A549 (cell line): Measurements from ENCODE around the gene SLC35B2. TPM values are rescaled to one million over a fixed set of nuclear protein-coding genes. Genes with fewer than 3 reads are reported as not detected.

Source experiments
- ATAC-seq, 2 experiments: fragments of 200-7000 bp in 1 of 2; fragments of >200 bp in 1 of 2; cut with Nextera tagmentation in 1 of 2; cut with Tn5 transposase in 1 of 2; 3 replicates each; pipeline versions ENCODE4 v1.8.0 to v1.9.1; 2018 to 2020; ENCODE audit warnings: mild to moderate bottlenecking in 1 of 2, moderate library complexity in 1 of 2
- CTCF ChIA-PET: fragments of 300-600 bp; sonication (Branson Sonifier 250); formaldehyde crosslinking; extraction: SDS; loops from one replicate; lab custom pipeline; 2021; ENCODE audit warnings: antibody characterized with exemption, inconsistent platforms; lab: Yijun Ruan, JAX
- POLR2A ChIA-PET: fragments of 350-600 bp; formaldehyde crosslinking; extraction: SDS; loops from one replicate; lab custom pipeline; 2021; ENCODE audit warnings: antibody characterized with exemption, inconsistent platforms; lab: Yijun Ruan, JAX
- DNase-seq, 2 experiments: peaks; one replicate each; pipeline versions ENCODE4 v3.0.0 to v3.0.0-alpha.2; 2011 to 2016; ENCODE audit warnings: low read depth in 1 of 2, low spot score in 1 of 2
- FAIRE-seq: peaks from 2 replicates; lab custom pipeline; 2011; peaks lifted over from hg19 to GRCh38; lab: Jason Lieb, UNC
- H3K27ac ChIP-seq, 2 experiments: fragments of >200 bp; sonication (Bioruptor Twin); formaldehyde crosslinking; 3 replicates each; pipeline ENCODE4 v1.5.1; 2016 to 2017
- H3K4me1 ChIP-seq: fragments of >200 bp; sonication (Bioruptor Twin); formaldehyde crosslinking; 3 replicates; pipeline ENCODE4 v1.6.1; 2016
- H3K4me2 ChIP-seq: fragments of >200 bp; sonication (Bioruptor Twin); formaldehyde crosslinking; 3 replicates; pipeline ENCODE4 v1.6.1; 2016
- H3K4me3 ChIP-seq: fragments of >200 bp; sonication (Bioruptor Twin); formaldehyde crosslinking; 3 replicates; pipeline ENCODE4 v1.5.1; 2016
- H3K9me3 ChIP-seq: fragments of >200 bp; sonication (Bioruptor Twin); formaldehyde crosslinking; 3 replicates; pipeline ENCODE4 v1.6.1; 2016
- CHD4 ChIP-seq: fragments of 200-600 bp; sonication (generic); IDR thresholded peaks from 2 replicates; pipeline ENCODE4 v1.6.1; 2016; ENCODE audit warnings: antibody characterized with exemption, mild to moderate bottlenecking, borderline replicate concordance
- ESRRA ChIP-seq: fragments of 150-350 bp; IDR thresholded peaks from 2 replicates; pipeline ENCODE4 v1.6.1; 2014; ENCODE audit warnings: mild to moderate bottlenecking, low read length, borderline replicate concordance
- HDAC2 ChIP-seq: fragments of 200-600 bp; sonication (generic); IDR thresholded peaks from 2 replicates; pipeline ENCODE4 v1.6.1; 2016
- HEYL ChIP-seq: fragments of 250-450 bp; sonication (Bioruptor Pico); IDR thresholded peaks from 2 replicates; pipeline ENCODE4 v1.8.0; 2021; ENCODE audit warnings: mild to moderate bottlenecking, moderate library complexity
- HOXA7 ChIP-seq: fragments of 250-450 bp; sonication (Bioruptor Pico); IDR thresholded peaks from 2 replicates; pipeline ENCODE4 v1.5.0; 2020; ENCODE audit warnings: mild to moderate bottlenecking, moderate library complexity
- NR3C1 ChIP-seq: fragments of >200 bp; sonication (Bioruptor Twin); formaldehyde crosslinking; IDR thresholded peaks from 3 replicates; pipeline ENCODE4 v1.6.1; 2017
- PHF8 ChIP-seq: fragments of 200-600 bp; sonication (generic); IDR thresholded peaks from 2 replicates; pipeline ENCODE4 v1.6.1; 2016; ENCODE audit warnings: low read depth, mild to moderate bottlenecking, antibody characterized with exemption, moderate library complexity, borderline replicate concordance
- POLR2A ChIP-seq: IDR thresholded peaks from 2 replicates; pipeline ENCODE4 v1.6.1; 2012; ENCODE audit warnings: mild to moderate bottlenecking, low read length
- RARB ChIP-seq: fragments of 250-450 bp; sonication (Bioruptor Pico); IDR thresholded peaks from 2 replicates; pipeline ENCODE4 v1.8.0; 2021; ENCODE audit warnings: mild to moderate bottlenecking, moderate library complexity
- RCOR1 ChIP-seq: fragments of 150-350 bp; IDR thresholded peaks from 2 replicates; pipeline ENCODE4 v1.6.1; 2014; ENCODE audit warnings: antibody characterized with exemption, low read length, low read depth
- RFX5 ChIP-seq: fragments of 450-650 bp; IDR thresholded peaks from 2 replicates; pipeline ENCODE4 v1.7.1; 2014; ENCODE audit warnings: antibody characterized with exemption, mild to moderate bottlenecking, moderate library complexity
- TP53 ChIP-seq: fragments of 250-450 bp; sonication (Bioruptor Pico); IDR thresholded peaks from 2 replicates; pipeline ENCODE4 v1.5.0; 2021; ENCODE audit warnings: mild to moderate bottlenecking, moderate library complexity
- ZC3H11A ChIP-seq: fragments of 450-650 bp; IDR thresholded peaks from 2 replicates; pipeline ENCODE4 v1.6.1; 2014; ENCODE audit warnings: antibody characterized with exemption, mild to moderate bottlenecking
- whole genome bisulfite sequencing: methylation state at CpG from one replicate; pipeline ENCODE4 v1.1.6; 2017; ENCODE audit errors: missing lambda C conversion rate; 5-methylcytosine and 5-hydroxymethylcytosine counted together
- polyA plus RNA-seq, 4 experiments: library from polyadenylated mRNA; depleted of rRNA in 3 of 4; stranded (reverse); fragments of >200 nt; fragmentation: RNase III in 1 of 4; extraction: RNeasy Plus Mini Kit Qiagen cat#74134 plus additional on column Dnase treatment in 1 of 4; gene quantifications; 2 replicates in 3 of 4; 3 replicates in 1 of 4; pipeline ENCODE4 v1.2.3, GENCODE V29; 2011 to 2017
- TF ChIP-seq, protein P1 (sequence below): fragments of 250-450 bp; sonication (Bioruptor Pico); IDR thresholded peaks from 2 replicates; pipeline ENCODE4 v1.5.0; 2021; ENCODE audit warnings: mild to moderate bottlenecking, moderate library complexity, borderline replicate concordance
- TF ChIP-seq, protein P2 (sequence below): fragments of 200-600 bp; sonication (generic); IDR thresholded peaks from 2 replicates; pipeline ENCODE4 v1.6.1; 2016; ENCODE audit warnings: antibody characterized with exemption, mild to moderate bottlenecking, moderate library complexity
- TF ChIP-seq, protein P3 (sequence below): IDR thresholded peaks from 2 replicates; pipeline ENCODE4 v1.6.1; 2012
- TF ChIP-seq, protein P4 (sequence below): fragments of 150-350 bp; IDR thresholded peaks from 2 replicates; pipeline ENCODE4 v1.6.1; 2014; ENCODE audit warnings: low read depth, mild to moderate bottlenecking, low read length

Gene SLC35B2
- polyA plus RNA-seq, 2 of the 4 experiments (the other 2 are of a cell fraction), result 44.5 to 45.6 TPM

DNA sequence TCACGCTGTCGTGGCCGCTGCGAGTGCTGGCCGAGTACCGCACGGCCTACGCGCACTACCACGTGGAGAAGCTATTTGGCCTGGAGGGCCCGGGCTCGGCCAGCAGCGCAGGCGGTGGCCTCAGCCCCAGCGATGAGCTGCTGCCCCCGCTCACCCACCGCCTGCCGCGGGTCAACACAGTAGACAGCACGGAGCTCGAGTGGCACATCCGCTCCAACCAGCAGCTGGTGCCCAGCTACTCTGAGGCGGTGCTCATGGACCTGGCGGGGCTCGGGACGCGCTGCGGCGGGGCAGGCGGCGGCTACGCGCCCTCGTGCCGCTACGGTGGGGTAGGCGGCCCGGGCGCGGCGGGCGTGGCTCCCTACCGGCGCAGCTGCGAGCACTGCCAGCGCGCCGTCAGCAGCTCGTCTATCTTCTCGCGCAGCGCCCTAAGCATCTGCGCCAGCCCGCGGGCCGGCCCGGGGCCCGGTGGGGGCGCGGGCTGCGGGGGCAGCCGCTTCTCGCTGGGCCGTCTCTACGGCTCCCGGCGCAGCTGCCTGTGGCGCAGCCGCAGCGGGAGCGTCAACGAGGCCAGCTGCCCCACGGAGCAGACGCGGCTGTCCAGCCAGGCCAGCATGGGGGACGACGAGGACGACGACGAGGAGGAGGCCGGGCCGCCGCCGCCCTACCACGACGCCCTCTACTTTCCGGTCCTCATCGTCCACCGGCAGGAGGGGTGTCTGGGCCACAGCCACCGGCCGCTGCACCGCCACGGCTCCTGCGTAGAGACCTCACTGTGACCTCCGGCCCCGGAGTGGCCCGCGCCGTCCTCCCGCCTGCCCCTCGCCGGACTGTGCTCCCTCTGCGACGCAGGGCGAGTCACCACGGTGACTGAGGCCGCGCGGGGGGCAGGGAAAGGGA, 18.7 kb upstream of the SLC35B2 start (continued):
- TF ChIP-seq, protein P1, sequence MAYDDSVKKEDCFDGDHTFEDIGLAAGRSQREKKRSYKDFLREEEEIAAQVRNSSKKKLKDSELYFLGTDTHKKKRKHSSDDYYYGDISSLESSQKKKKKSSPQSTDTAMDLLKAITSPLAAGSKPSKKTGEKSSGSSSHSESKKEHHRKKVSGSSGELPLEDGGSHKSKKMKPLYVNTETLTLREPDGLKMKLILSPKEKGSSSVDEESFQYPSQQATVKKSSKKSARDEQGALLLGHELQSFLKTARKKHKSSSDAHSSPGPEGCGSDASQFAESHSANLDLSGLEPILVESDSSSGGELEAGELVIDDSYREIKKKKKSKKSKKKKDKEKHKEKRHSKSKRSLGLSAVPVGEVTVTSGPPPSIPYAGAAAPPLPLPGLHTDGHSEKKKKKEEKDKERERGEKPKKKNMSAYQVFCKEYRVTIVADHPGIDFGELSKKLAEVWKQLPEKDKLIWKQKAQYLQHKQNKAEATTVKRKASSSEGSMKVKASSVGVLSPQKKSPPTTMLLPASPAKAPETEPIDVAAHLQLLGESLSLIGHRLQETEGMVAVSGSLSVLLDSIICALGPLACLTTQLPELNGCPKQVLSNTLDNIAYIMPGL, result no peak
- TF ChIP-seq TP53 (CRISPR knock-in tag) (no peak), NR3C1 (no peak), HDAC2 (no peak), RFX5 (no peak), POLR2A (no peak), ZC3H11A (no peak), CHD4 (no peak), HEYL (CRISPR knock-in tag) (no peak), ESRRA (no peak)
- TF ChIP-seq, protein P2, sequence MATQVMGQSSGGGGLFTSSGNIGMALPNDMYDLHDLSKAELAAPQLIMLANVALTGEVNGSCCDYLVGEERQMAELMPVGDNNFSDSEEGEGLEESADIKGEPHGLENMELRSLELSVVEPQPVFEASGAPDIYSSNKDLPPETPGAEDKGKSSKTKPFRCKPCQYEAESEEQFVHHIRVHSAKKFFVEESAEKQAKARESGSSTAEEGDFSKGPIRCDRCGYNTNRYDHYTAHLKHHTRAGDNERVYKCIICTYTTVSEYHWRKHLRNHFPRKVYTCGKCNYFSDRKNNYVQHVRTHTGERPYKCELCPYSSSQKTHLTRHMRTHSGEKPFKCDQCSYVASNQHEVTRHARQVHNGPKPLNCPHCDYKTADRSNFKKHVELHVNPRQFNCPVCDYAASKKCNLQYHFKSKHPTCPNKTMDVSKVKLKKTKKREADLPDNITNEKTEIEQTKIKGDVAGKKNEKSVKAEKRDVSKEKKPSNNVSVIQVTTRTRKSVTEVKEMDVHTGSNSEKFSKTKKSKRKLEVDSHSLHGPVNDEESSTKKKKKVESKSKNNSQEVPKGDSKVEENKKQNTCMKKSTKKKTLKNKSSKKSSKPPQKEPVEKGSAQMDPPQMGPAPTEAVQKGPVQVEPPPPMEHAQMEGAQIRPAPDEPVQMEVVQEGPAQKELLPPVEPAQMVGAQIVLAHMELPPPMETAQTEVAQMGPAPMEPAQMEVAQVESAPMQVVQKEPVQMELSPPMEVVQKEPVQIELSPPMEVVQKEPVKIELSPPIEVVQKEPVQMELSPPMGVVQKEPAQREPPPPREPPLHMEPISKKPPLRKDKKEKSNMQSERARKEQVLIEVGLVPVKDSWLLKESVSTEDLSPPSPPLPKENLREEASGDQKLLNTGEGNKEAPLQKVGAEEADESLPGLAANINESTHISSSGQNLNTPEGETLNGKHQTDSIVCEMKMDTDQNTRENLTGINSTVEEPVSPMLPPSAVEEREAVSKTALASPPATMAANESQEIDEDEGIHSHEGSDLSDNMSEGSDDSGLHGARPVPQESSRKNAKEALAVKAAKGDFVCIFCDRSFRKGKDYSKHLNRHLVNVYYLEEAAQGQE, result no peak

DNA sequence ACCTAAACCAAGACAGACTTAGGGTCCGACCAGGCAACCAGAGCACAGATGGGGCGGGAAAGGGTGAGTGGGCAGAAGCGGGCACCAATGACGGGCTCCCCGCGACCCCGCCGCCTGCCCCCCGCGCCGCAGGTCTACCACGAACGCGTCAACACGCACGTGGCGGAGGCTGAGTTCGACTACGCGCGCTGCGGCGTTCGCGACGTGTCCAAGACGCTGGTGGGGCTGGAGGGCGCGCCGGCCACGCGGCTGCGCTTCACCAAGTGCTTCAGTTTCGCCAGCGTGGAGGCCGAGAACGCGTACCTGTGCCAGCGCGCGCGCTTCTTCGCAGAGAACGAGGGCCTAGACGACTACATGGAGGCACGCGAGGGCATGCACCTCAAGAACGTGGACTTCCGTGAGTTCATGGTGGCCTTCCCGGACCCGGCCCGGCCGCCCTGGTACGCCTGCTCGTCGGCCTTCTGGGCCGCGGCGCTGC, 18.0 kb upstream of the SLC35B2 start:
- WGBS, result 93% methylated on average over 49 of the region's 59 CpGs

More for the DNA sequence above, 18.0 kb upstream of the SLC35B2 start:
- POLR2A ChIA-PET, result no interaction called here
- CTCF ChIA-PET, result interaction anchor here (1.1 to 5.0 kb wide), 5 partner anchors 7 to 64 kb away, joined by 3 to 29 read pairs (median 4); partner anchors contain the start of gene AARS2
- DNase-seq, result no peak
- H3K27ac ChIP-seq, result no peak overlapping the region
- no peak overlapping the region for H3K4me2 ChIP-seq
- no peaks in the 10 kb centered on the region for H3K9me3 ChIP-seq
- ATAC-seq, result no peak
- no peak overlapping the region for H3K4me3 ChIP-seq
- H3K4me1 ChIP-seq, result no peaks in the 10 kb centered on the region
- no peak for FAIRE-seq
- TF ChIP-seq PHF8 (no peak), RCOR1 (no peak), HOXA7 (no peak), RARB (CRISPR knock-in tag) (no peak)
- TF ChIP-seq, protein P3, sequence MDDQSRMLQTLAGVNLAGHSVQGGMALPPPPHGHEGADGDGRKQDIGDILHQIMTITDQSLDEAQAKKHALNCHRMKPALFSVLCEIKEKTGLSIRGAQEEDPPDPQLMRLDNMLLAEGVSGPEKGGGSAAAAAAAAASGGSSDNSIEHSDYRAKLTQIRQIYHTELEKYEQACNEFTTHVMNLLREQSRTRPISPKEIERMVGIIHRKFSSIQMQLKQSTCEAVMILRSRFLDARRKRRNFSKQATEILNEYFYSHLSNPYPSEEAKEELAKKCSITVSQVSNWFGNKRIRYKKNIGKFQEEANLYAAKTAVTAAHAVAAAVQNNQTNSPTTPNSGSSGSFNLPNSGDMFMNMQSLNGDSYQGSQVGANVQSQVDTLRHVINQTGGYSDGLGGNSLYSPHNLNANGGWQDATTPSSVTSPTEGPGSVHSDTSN, result no peak
- TF ChIP-seq, protein P4, sequence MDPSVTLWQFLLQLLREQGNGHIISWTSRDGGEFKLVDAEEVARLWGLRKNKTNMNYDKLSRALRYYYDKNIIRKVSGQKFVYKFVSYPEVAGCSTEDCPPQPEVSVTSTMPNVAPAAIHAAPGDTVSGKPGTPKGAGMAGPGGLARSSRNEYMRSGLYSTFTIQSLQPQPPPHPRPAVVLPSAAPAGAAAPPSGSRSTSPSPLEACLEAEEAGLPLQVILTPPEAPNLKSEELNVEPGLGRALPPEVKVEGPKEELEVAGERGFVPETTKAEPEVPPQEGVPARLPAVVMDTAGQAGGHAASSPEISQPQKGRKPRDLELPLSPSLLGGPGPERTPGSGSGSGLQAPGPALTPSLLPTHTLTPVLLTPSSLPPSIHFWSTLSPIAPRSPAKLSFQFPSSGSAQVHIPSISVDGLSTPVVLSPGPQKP, result no peak
- TF ChIP-seq, all 56 proteins: peak for 0
